Effector memory CD4-positive, alpha-beta T cell (primary cell): ENCODE measurements around the gene SLC16A8.
"Not testable (repeated sequence)": the region's sequence is repeated elsewhere in the genome, so short reads cannot be mapped to it uniquely, and the experiment has no call there.

ENCODE experiments used
- DNase-seq, 3 donors: peaks; one replicate each; pipeline ENCODE4 v3.0.0-alpha.2; 2020
- H3K27ac ChIP-seq: 2 replicates; pipeline ENCODE4 v1.7.0; 2013; ENCODE audit warnings: mild to moderate bottlenecking, low read length, moderate library complexity; ENCODE audit not compliant: insufficient read depth, poor library complexity, severe bottlenecking
- H3K27me3 ChIP-seq: replicated peaks from 2 replicates; pipeline ENCODE4 v1.7.0; 2013; ENCODE audit warnings: mild to moderate bottlenecking, low read length; ENCODE audit not compliant: insufficient read depth, control insufficient read depth, poor library complexity, severe bottlenecking
- H3K36me3 ChIP-seq: 2 replicates; pipeline ENCODE4 v1.7.0; 2013; ENCODE audit warnings: mild to moderate bottlenecking, low read length, moderate library complexity; ENCODE audit not compliant: control insufficient read depth, insufficient read depth
- H3K4me1 ChIP-seq: 2 replicates; pipeline ENCODE4 v1.7.0; 2013; ENCODE audit warnings: low read length, mild to moderate bottlenecking; ENCODE audit not compliant: control insufficient read depth, insufficient read depth, poor library complexity, severe bottlenecking
- H3K4me3 ChIP-seq: 2 replicates; pipeline ENCODE4 v1.7.0; 2013; ENCODE audit warnings: low read length, low read depth, mild to moderate bottlenecking; ENCODE audit not compliant: insufficient read depth, poor library complexity, severe bottlenecking
- H3K9me3 ChIP-seq: 2 replicates; pipeline ENCODE4 v1.7.0; 2013; ENCODE audit warnings: mild to moderate bottlenecking, low read length, moderate library complexity; ENCODE audit not compliant: control insufficient read depth

The SLC16A8 gene

GRCh38 chr22:38079804-38080203 is 4.2 kb downstream of the SLC16A8 start:
- DNase-seq: no peak
- peaks cover 16% of the 10 kb centered on the region for H3K4me1 ChIP-seq
- no peaks in the 10 kb centered on the region for H3K9me3 ChIP-seq
- H3K4me3 ChIP-seq: no peak overlapping the region
- peaks cover 17% of the 10 kb centered on the region for H3K27me3 ChIP-seq
- no peak overlapping the region for H3K27ac ChIP-seq
- H3K36me3 ChIP-seq: peaks cover 2% of the 10 kb centered on the region

GRCh38 chr22:38079208-38079607 is 4.8 kb downstream of the SLC16A8 start:
- not testable (repeated sequence) for H3K27ac ChIP-seq, H3K9me3 ChIP-seq, H3K36me3 ChIP-seq, DNase-seq, H3K4me3 ChIP-seq
- peaks cover 17% of the 10 kb centered on the region for H3K27me3 ChIP-seq
- peaks cover 16% of the 10 kb centered on the region for H3K4me1 ChIP-seq

GRCh38 chr22:38078046-38078840 is 5.7 kb downstream of the SLC16A8 start:
- peaks cover 14% of the 10 kb centered on the region for H3K36me3 ChIP-seq
- H3K4me1 ChIP-seq: peaks cover 16% of the 10 kb centered on the region
- no peak overlapping the region for H3K27ac ChIP-seq
- no peak overlapping the region for H3K4me3 ChIP-seq
- no peak for DNase-seq
- peaks cover 17% of the 10 kb centered on the region for H3K27me3 ChIP-seq
- H3K9me3 ChIP-seq: no peaks in the 10 kb centered on the region

GRCh38 chr22:38077595-38077994 is 6.4 kb downstream of the SLC16A8 start:
- H3K4me3 ChIP-seq: no peak overlapping the region
- peaks cover 21% of the 10 kb centered on the region for H3K36me3 ChIP-seq
- no peak overlapping the region for H3K27ac ChIP-seq
- H3K27me3 ChIP-seq: peaks cover 13% of the 10 kb centered on the region
- no peak for DNase-seq
- no peaks in the 10 kb centered on the region for H3K9me3 ChIP-seq
- peaks cover 16% of the 10 kb centered on the region for H3K4me1 ChIP-seq

- no peak for DNase-seq
- Histone ChIP-seq H3K9me3 (no peaks in the 10 kb centered on the region), H3K36me3 (peaks cover 22% of the 10 kb centered on the region), H3K4me1 (peaks cover 12% of the 10 kb centered on the region), H3K27ac (no peak overlapping the region), H3K4me3 (no peak overlapping the region), H3K27me3 (peaks cover 8% of the 10 kb centered on the region)
Observed at GRCh38 chr22:38077096-38077495, 6.9 kb downstream of the SLC16A8 start.

- no peak overlapping the region for H3K27ac ChIP-seq
- H3K27me3 ChIP-seq: no peaks in the 10 kb centered on the region
- peaks cover 22% of the 10 kb centered on the region for H3K36me3 ChIP-seq
- no peak for DNase-seq
- H3K4me1 ChIP-seq: peaks cover 3% of the 10 kb centered on the region
- H3K9me3 ChIP-seq: no peaks in the 10 kb centered on the region
- H3K4me3 ChIP-seq: no peak overlapping the region
Observed at GRCh38 chr22:38075961-38076360, 8.0 kb downstream of the SLC16A8 start.

GRCh38 chr22:38075105-38075825 is 8.7 kb downstream of the SLC16A8 start:
- no peaks in the 10 kb centered on the region for H3K27me3 ChIP-seq
- H3K9me3 ChIP-seq: no peaks in the 10 kb centered on the region
- no peaks in the 10 kb centered on the region for H3K4me1 ChIP-seq
- H3K27ac ChIP-seq: no peak overlapping the region
- DNase-seq: no peak
- no peak overlapping the region for H3K4me3 ChIP-seq
- H3K36me3 ChIP-seq: peaks cover 24% of the 10 kb centered on the region

GRCh38 chr22:38074181-38075104 is 9.5 kb downstream of the SLC16A8 start:
- Histone ChIP-seq H3K9me3 (no peaks in the 10 kb centered on the region), H3K27ac (no peak overlapping the region), H3K4me3 (no peak overlapping the region), H3K36me3 (peaks cover 24% of the 10 kb centered on the region), H3K4me1 (no peaks in the 10 kb centered on the region), H3K27me3 (no peaks in the 10 kb centered on the region)
- DNase-seq: no peak

GRCh38 chr22:38073150-38074130 is 10.5 kb downstream of the SLC16A8 start:
- Histone ChIP-seq H3K4me1 (no peaks in the 10 kb centered on the region), H3K27me3 (no peaks in the 10 kb centered on the region), H3K4me3 (no peak overlapping the region), H3K27ac (no peak overlapping the region), H3K9me3 (no peaks in the 10 kb centered on the region), H3K36me3 (peaks cover 31% of the 10 kb centered on the region)
- no peak for DNase-seq
